ENCODE data around the gene MC3R. TPM values are rescaled to one million over a fixed set of nuclear protein-coding genes. Genes with fewer than 3 reads are reported as not detected.
A peak's percentile ranks its signal among the peaks of the same experiment; 100 is the strongest.

The MC3R gene
- total RNA-seq, 1 experiment from 2014 or later, result not detected

DNA sequence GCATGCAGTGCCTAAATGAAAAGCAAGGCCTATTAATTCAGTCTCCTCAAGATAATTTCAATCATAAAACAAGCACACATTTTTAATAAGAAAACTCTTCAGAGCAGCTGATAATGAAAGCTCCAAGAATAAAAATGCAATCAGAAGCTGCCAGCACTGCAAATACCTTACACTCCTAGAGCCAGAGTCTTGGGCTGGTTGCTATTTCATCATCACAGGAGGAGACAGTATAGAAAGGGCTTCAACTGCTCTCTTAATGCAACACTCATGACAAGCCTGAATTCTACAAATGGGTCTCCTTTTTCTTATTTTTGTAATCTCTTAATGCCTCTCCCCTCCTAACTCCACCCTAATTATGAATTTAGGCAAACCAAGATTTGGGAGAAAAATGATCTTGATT is 11.2 kb upstream of the MC3R start:
- Histone ChIP-seq H3K4me1 (ENCODE audit: control insufficient read depth in 1 of 2, insufficient read depth in 2 of 2, low read length in 2 of 2) (no peaks in the 10 kb centered on the region), H3K27ac (ENCODE audit: low read depth, low read length) (no peak overlapping the region), H3K4me2 (ENCODE audit: low read length) (no peak overlapping the region), H3K4me3 (replicated peaks in 1 of 2; ENCODE audit: low read depth in 1 of 2, low read length in 2 of 2) (no peak overlapping the region), H3K27me3 (ENCODE audit: insufficient read depth, low read length) (no peaks in the 10 kb centered on the region), H3K9ac (ENCODE audit: low read length) (no peak overlapping the region), H3K9me2 (ENCODE audit: insufficient read depth) (no peaks in the 10 kb centered on the region), H2AFZ (ENCODE audit: low read depth, low read length, poor library complexity, severe bottlenecking) (no peak overlapping the region), H3K36me3 (ENCODE audit: control insufficient read depth in 1 of 2, insufficient read depth in 2 of 2, low read length in 2 of 2) (no peaks in the 10 kb centered on the region), H3K79me2 (ENCODE audit: insufficient read depth, low read length) (no peaks in the 10 kb centered on the region), H4K20me1 (ENCODE audit: insufficient read depth) (no peaks in the 10 kb centered on the region), H3K9me3 (ENCODE audit: control insufficient read depth in 1 of 2, insufficient read depth in 1 of 2, low read depth in 1 of 2, low read length in 2 of 2) (peaks cover 0 to 4% of the 10 kb centered on the region in 2 experiments; a peak in 2 of 4 replicates)
- ATAC-seq, result no peak
- POLR2A ChIA-PET, result no interaction called here
- BruUV-seq (replicated peaks), result no TSS peak
- CTCF ChIA-PET, result no interaction called here
- no peak for DNase-seq (ENCODE audit: low read depth, low spot score)
- RAD21 ChIA-PET (ENCODE audit: low non-redundant PET in 1 of 2, low total read pairs in 2 of 2, uncharacterized antibody in 2 of 2, unreplicated experiment in 2 of 2), result no interaction called here
- intact Hi-C loops (cut with micrococcal nuclease), result no loop called here
- TF ChIP-seq, protein P1, sequence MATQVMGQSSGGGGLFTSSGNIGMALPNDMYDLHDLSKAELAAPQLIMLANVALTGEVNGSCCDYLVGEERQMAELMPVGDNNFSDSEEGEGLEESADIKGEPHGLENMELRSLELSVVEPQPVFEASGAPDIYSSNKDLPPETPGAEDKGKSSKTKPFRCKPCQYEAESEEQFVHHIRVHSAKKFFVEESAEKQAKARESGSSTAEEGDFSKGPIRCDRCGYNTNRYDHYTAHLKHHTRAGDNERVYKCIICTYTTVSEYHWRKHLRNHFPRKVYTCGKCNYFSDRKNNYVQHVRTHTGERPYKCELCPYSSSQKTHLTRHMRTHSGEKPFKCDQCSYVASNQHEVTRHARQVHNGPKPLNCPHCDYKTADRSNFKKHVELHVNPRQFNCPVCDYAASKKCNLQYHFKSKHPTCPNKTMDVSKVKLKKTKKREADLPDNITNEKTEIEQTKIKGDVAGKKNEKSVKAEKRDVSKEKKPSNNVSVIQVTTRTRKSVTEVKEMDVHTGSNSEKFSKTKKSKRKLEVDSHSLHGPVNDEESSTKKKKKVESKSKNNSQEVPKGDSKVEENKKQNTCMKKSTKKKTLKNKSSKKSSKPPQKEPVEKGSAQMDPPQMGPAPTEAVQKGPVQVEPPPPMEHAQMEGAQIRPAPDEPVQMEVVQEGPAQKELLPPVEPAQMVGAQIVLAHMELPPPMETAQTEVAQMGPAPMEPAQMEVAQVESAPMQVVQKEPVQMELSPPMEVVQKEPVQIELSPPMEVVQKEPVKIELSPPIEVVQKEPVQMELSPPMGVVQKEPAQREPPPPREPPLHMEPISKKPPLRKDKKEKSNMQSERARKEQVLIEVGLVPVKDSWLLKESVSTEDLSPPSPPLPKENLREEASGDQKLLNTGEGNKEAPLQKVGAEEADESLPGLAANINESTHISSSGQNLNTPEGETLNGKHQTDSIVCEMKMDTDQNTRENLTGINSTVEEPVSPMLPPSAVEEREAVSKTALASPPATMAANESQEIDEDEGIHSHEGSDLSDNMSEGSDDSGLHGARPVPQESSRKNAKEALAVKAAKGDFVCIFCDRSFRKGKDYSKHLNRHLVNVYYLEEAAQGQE (IDR thresholded peaks at IDR 0.05; ENCODE audit: low read depth), result no peak
- no peak for TF ChIP-seq EZH2phosphoT487 (IDR thresholded peaks at IDR 0.05; ENCODE audit: borderline replicate concordance)

DNA sequence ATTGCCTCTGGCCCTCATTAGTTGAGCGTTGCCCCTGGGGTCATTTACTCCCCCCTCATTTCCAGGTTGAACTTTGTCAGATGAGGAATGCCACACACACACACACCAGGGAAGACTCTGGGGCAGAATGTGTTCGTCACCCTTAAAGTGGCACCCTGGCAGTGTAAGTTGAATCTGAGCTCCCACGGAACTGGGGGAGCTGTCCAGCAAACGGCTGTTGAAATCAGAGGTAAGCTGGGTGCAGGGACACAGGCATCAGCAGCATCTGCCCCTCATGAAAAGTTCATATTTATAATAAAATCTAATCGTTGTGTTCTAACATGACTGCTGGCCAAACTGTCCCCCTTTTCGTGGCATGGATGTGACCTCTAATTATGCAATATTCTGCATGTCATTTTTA is 4.3 kb upstream of the MC3R start:
- no TSS peak for BruUV-seq (replicated peaks)
- CTCF ChIA-PET, result no interaction called here

More for the DNA sequence above, 4.3 kb upstream of the MC3R start:
- DNase-seq (ENCODE audit: low read depth, low spot score) (no peak), ATAC-seq (no peak)
- no peaks in the 10 kb centered on the region for H3K36me3 ChIP-seq (ENCODE audit: control insufficient read depth in 1 of 2, insufficient read depth in 2 of 2, low read length in 2 of 2)
- no peaks in the 10 kb centered on the region for H3K79me2 ChIP-seq (ENCODE audit: insufficient read depth, low read length)
- ChIA-PET POLR2A (no interaction called here), RAD21 (ENCODE audit: low non-redundant PET in 1 of 2, low total read pairs in 2 of 2, uncharacterized antibody in 2 of 2, unreplicated experiment in 2 of 2) (no interaction called here)
- no peaks in the 10 kb centered on the region for H3K9me3 ChIP-seq (ENCODE audit: control insufficient read depth in 1 of 2, insufficient read depth in 1 of 2, low read depth in 1 of 2, low read length in 2 of 2)
- H3K27ac ChIP-seq (ENCODE audit: low read depth, low read length), result no peak overlapping the region
- H3K4me3 ChIP-seq (replicated peaks in 1 of 2; ENCODE audit: low read depth in 1 of 2, low read length in 2 of 2), result no peak overlapping the region
- H4K20me1 ChIP-seq (ENCODE audit: insufficient read depth), result no peaks in the 10 kb centered on the region
- intact Hi-C loops (cut with micrococcal nuclease), result no loop called here
- TF ChIP-seq CBX3 (IDR thresholded peaks at IDR 0.05; ENCODE audit: low read depth) (no peak), POLR2A (IDR thresholded peaks at IDR 0.05; ENCODE audit: borderline replicate concordance, extremely low read depth, insufficient read depth, insufficient read length) (no peak), SP1 (IDR thresholded peaks at IDR 0.05; ENCODE audit: low read depth) (no peak), RAD21 (IDR thresholded peaks at IDR 0.05; ENCODE audit: low read depth) (no peak), CEBPB (IDR thresholded peaks at IDR 0.05; ENCODE audit: low read depth) (no peak), JUND (IDR thresholded peaks at IDR 0.05) (no peak), TCF7L2 (IDR thresholded peaks at IDR 0.05; ENCODE audit: borderline replicate concordance, extremely low read depth, insufficient read depth, insufficient read length) (no peak)
- TF ChIP-seq, protein P1 (IDR thresholded peaks at IDR 0.05; ENCODE audit: low read depth), result peak; percentile 24; the same call in 1 of the 2 replicates
- no peaks in the 10 kb centered on the region for H3K9me2 ChIP-seq (ENCODE audit: insufficient read depth)
- H2AFZ ChIP-seq (ENCODE audit: low read depth, low read length, poor library complexity, severe bottlenecking), result no peak overlapping the region
- H3K4me1 ChIP-seq (ENCODE audit: control insufficient read depth in 1 of 2, insufficient read depth in 2 of 2, low read length in 2 of 2), result no peaks in the 10 kb centered on the region
- no peak overlapping the region for H3K9ac ChIP-seq (ENCODE audit: low read length)
- H3K27me3 ChIP-seq (ENCODE audit: insufficient read depth, low read length), result no peaks in the 10 kb centered on the region
- no peak overlapping the region for H3K4me2 ChIP-seq (ENCODE audit: low read length)
